GM23338 (cell line): Measurements from ENCODE around the gene SYT17. TPM values are rescaled to one million over a fixed set of nuclear protein-coding genes. Genes with fewer than 3 reads are reported as not detected.
A peak's percentile ranks its signal among the peaks of the same experiment; 100 is the strongest.

ENCODE experiments used
- ATAC-seq: fragments of 200-7000 bp; cut with Tn5 transposase; 3 replicates; pipeline ENCODE4 v1.9.1; 2020
- DNase-seq: peaks from one replicate; pipeline ENCODE4 v3.0.0-alpha.2; 2015; ENCODE audit warnings: low spot score
- H2AFZ ChIP-seq: fragments of 200-600 bp; sonication (generic); 2 replicates; pipeline ENCODE4 v1.8.0; 2016; ENCODE audit warnings: antibody characterized with exemption, mild to moderate bottlenecking, moderate library complexity
- H3F3A ChIP-seq: fragments of 200-600 bp; sonication (generic); replicated peaks from 2 replicates; pipeline ENCODE4 v1.8.0; 2017; ENCODE audit warnings: antibody characterized with exemption, mixed run types, low read depth
- H3K27ac ChIP-seq: fragments of 200-600 bp; sonication (generic); 2 replicates; pipeline ENCODE4 v1.6.1; 2016; ENCODE audit warnings: low read depth
- H3K27me3 ChIP-seq: fragments of 200-600 bp; sonication (generic); 2 replicates; pipeline ENCODE4 v1.8.0; 2016; ENCODE audit warnings: mild to moderate bottlenecking, mixed run types, moderate library complexity; ENCODE audit not compliant: insufficient read depth
- H3K36me3 ChIP-seq: fragments of 200-600 bp; sonication (generic); 2 replicates; pipeline ENCODE4 v1.8.0; 2016; ENCODE audit warnings: mild to moderate bottlenecking; ENCODE audit not compliant: insufficient read depth
- H3K4me1 ChIP-seq: fragments of 200-600 bp; sonication (generic); 2 replicates; pipeline ENCODE4 v1.8.0; 2016; ENCODE audit warnings: mild to moderate bottlenecking, moderate library complexity; ENCODE audit not compliant: insufficient read depth
- H3K4me2 ChIP-seq: fragments of 200-600 bp; sonication (generic); 2 replicates; pipeline ENCODE4 v1.7.1; 2017; ENCODE audit warnings: mixed run types
- H3K4me3 ChIP-seq: fragments of 200-600 bp; sonication (generic); 2 replicates; pipeline ENCODE4 v1.6.1; 2016; ENCODE audit warnings: mixed run types
- H3K79me2 ChIP-seq: fragments of 200-600 bp; sonication (generic); replicated peaks from 2 replicates; pipeline ENCODE4 v1.8.0; 2017; ENCODE audit warnings: mild to moderate bottlenecking; ENCODE audit not compliant: insufficient read depth
- H3K9me2 ChIP-seq: fragments of 200-600 bp; sonication (generic); 2 replicates; pipeline ENCODE4 v1.8.0; 2017; ENCODE audit not compliant: insufficient read depth
- H4K20me1 ChIP-seq: fragments of 200-600 bp; sonication (generic); replicated peaks from 2 replicates; pipeline ENCODE4 v1.8.0; 2017; ENCODE audit warnings: mild to moderate bottlenecking; ENCODE audit not compliant: insufficient read depth
- H3K27ac Mint-ChIP-seq: 2 replicates; pipeline ENCODE4 v1.8.0; 2020; ENCODE audit warnings: inconsistent platforms, mild to moderate bottlenecking, moderate library complexity, mixed read lengths
- H3K27me3 Mint-ChIP-seq: 3 replicates; pipeline ENCODE4 v1.8.0; 2022; ENCODE audit warnings: low read depth, mild to moderate bottlenecking, moderate library complexity, mixed read lengths, inconsistent platforms; ENCODE audit not compliant: insufficient read depth, poor library complexity
- H3K36me3 Mint-ChIP-seq: 3 replicates; pipeline ENCODE4 v1.8.0; 2021; ENCODE audit warnings: low read depth, mild to moderate bottlenecking, inconsistent platforms, moderate library complexity, mixed read lengths
- H3K4me1 Mint-ChIP-seq: 3 replicates; pipeline ENCODE4 v1.8.0; 2020; ENCODE audit warnings: mild to moderate bottlenecking, inconsistent platforms, mixed read lengths
- H3K4me3 Mint-ChIP-seq: 3 replicates; pipeline ENCODE4 v1.8.0; 2021; ENCODE audit warnings: moderate library complexity, mild to moderate bottlenecking, inconsistent platforms, mixed read lengths
- H3K9me3 Mint-ChIP-seq: 3 replicates; pipeline ENCODE4 v1.8.0; 2020; ENCODE audit warnings: moderate library complexity, mild to moderate bottlenecking, inconsistent platforms, mixed read lengths
- CREB1 ChIP-seq: fragments of 250-450 bp; sonication (Bioruptor Pico); IDR thresholded peaks from 2 replicates; pipeline ENCODE4 v1.5.0; 2020; ENCODE audit warnings: low read depth, mild to moderate bottlenecking, moderate library complexity
- EZH2 ChIP-seq: fragments of 200-600 bp; sonication (generic); IDR thresholded peaks from one replicate; pipeline ENCODE4 v1.8.0; 2017; ENCODE audit warnings: antibody characterized with exemption, mild to moderate bottlenecking, low read depth; ENCODE audit not compliant: unreplicated experiment
- EZH2phosphoT487 ChIP-seq: fragments of 200-600 bp; sonication (generic); IDR thresholded peaks from one replicate; pipeline ENCODE4 v1.8.1; 2018; ENCODE audit warnings: antibody characterized with exemption; ENCODE audit not compliant: unreplicated experiment
- JUNB ChIP-seq: IDR thresholded peaks from one replicate; pipeline ENCODE4 v1.6.1; 2016; ENCODE audit warnings: antibody characterized with exemption; ENCODE audit not compliant: unreplicated experiment
- NANOG ChIP-seq: IDR thresholded peaks from 2 replicates; pipeline ENCODE4 v1.6.1; 2016; ENCODE audit warnings: antibody characterized with exemption, borderline replicate concordance
- POLR2AphosphoS5 ChIP-seq: IDR thresholded peaks from 2 replicates; pipeline ENCODE4 v1.6.1; 2016; ENCODE audit warnings: antibody characterized with exemption, low read depth
- REST ChIP-seq: IDR thresholded peaks from one replicate; pipeline ENCODE4 v1.6.1; 2018; ENCODE audit warnings: antibody characterized with exemption; ENCODE audit not compliant: unreplicated experiment
- STAT1 ChIP-seq: IDR thresholded peaks from one replicate; pipeline ENCODE4 v1.6.1; 2016; ENCODE audit warnings: antibody characterized with exemption; ENCODE audit not compliant: unreplicated experiment
- ZNF114 ChIP-seq: fragments of 250-450 bp; sonication (Bioruptor Pico); IDR thresholded peaks from 2 replicates; pipeline ENCODE4 v1.5.0; 2020; ENCODE audit warnings: mild to moderate bottlenecking, moderate library complexity
- ZNF331 ChIP-seq: fragments of 250-450 bp; sonication (Bioruptor Pico); IDR thresholded peaks from 2 replicates; pipeline ENCODE4 v1.5.0; 2020; ENCODE audit warnings: low read depth, mild to moderate bottlenecking, moderate library complexity
- ZNF462 ChIP-seq: fragments of 250-450 bp; sonication (Bioruptor Pico); IDR thresholded peaks from 2 replicates; pipeline ENCODE4 v1.5.0; 2020; ENCODE audit warnings: mild to moderate bottlenecking, moderate library complexity
- polyA plus RNA-seq: library from polyadenylated mRNA; unstranded; fragments of >200 nt; fragmentation: Nextera tagmentation; extraction: Ambion mirVana; gene quantifications from 2 replicates; pipeline ENCODE4 v1.2.1, GENCODE V29; 2016
- total RNA-seq: library from RNA; depleted of rRNA; stranded (reverse); fragments of >200 nt; shearing (Covaris generic); gene quantifications from 2 replicates; pipeline ENCODE4 v1.2.3, GENCODE V29; 2014
- TF ChIP-seq, protein P1 (sequence below): IDR thresholded peaks from 2 replicates; pipeline ENCODE4 v1.6.1; 2016; ENCODE audit warnings: antibody characterized with exemption
- TF ChIP-seq, protein P2 (sequence below), 2 experiments: fragments of 200-600 bp in 1 of 2; sonication (generic) in 1 of 2; conservative IDR thresholded peaks; 2 replicates each; pipeline versions ENCODE4 v1.5.1 to v1.6.1; 2016 to 2017; ENCODE audit warnings: antibody characterized with exemption in 2 of 2, low read depth in 2 of 2, mild to moderate bottlenecking in 2 of 2, moderate library complexity in 1 of 2

Gene SYT17
- total and polyA plus RNA-seq, 2 experiments from 2014 or later = 5.3 to 9.5 TPM

DNA sequence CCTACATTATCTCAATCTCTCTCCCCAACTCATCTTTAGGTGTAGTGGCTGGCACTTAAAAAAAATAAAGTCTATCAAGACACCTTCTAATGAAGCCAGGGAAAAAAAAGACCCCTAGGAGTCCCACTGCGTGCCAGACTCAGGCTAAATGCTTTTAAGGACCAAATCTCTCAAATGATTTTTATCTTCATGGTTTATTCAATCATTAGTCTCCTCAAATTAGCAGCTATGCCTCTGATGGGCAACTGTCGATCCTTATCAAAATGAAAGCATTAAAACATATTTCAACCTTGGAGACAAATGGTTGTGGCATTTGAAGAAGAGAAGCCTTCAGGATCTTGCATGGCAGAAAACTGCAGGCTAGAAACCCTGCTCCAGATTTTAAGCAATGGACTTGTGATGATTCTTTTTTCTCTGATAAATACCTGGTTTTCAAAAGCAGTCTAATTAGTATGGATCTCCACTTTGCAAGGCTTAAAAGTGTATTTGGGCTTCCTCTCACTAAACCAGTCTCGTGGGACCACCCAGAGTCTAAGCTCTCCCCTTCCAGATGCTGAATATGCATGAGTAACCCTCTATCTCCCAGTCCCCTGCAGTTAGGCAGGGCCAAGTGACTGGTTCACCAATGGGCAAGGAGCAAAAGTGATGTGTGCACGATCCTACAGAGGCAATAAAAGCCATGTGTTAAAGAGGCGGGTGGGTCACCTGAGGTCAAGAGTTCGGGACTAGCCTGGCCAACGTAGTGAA, 39.4 kb upstream of the SYT17 start:
- Mint-ChIP-seq H3K9me3 (peaks cover 12% of the 10 kb centered on the region; the same call in 2 of the 3 replicates), H3K4me1 (peaks cover 24% of the 10 kb centered on the region), H3K36me3 (no peaks in the 10 kb centered on the region), H3K4me3 (no peak overlapping the region), H3K27ac (no peak overlapping the region), H3K27me3 (peaks cover 7% of the 10 kb centered on the region)
- H3F3A ChIP-seq = no peaks in the 10 kb centered on the region
- no peak overlapping the region for H3K27ac ChIP-seq
- H3K79me2 ChIP-seq = no peaks in the 10 kb centered on the region
- H3K36me3 ChIP-seq = no peaks in the 10 kb centered on the region
- DNase-seq (no peak), ATAC-seq (peak; percentile 31; the same call in 2 of the 3 replicates)
- no peaks in the 10 kb centered on the region for H3K9me2 ChIP-seq
- TF ChIP-seq CREB1 (CRISPR knock-in tag) (no peak), JUNB (no peak), ZNF462 (no peak), POLR2AphosphoS5 (no peak), EZH2phosphoT487 (no peak), EZH2 (no peak), ZNF331 (no peak), ZNF114 (CRISPR knock-in tag) (no peak), REST (no peak), NANOG (no peak), STAT1 (no peak)
- TF ChIP-seq, protein P1, sequence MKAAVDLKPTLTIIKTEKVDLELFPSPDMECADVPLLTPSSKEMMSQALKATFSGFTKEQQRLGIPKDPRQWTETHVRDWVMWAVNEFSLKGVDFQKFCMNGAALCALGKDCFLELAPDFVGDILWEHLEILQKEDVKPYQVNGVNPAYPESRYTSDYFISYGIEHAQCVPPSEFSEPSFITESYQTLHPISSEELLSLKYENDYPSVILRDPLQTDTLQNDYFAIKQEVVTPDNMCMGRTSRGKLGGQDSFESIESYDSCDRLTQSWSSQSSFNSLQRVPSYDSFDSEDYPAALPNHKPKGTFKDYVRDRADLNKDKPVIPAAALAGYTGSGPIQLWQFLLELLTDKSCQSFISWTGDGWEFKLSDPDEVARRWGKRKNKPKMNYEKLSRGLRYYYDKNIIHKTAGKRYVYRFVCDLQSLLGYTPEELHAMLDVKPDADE = no peak
- TF ChIP-seq, protein P2, sequence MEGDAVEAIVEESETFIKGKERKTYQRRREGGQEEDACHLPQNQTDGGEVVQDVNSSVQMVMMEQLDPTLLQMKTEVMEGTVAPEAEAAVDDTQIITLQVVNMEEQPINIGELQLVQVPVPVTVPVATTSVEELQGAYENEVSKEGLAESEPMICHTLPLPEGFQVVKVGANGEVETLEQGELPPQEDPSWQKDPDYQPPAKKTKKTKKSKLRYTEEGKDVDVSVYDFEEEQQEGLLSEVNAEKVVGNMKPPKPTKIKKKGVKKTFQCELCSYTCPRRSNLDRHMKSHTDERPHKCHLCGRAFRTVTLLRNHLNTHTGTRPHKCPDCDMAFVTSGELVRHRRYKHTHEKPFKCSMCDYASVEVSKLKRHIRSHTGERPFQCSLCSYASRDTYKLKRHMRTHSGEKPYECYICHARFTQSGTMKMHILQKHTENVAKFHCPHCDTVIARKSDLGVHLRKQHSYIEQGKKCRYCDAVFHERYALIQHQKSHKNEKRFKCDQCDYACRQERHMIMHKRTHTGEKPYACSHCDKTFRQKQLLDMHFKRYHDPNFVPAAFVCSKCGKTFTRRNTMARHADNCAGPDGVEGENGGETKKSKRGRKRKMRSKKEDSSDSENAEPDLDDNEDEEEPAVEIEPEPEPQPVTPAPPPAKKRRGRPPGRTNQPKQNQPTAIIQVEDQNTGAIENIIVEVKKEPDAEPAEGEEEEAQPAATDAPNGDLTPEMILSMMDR (conservative IDR thresholded peaks at IDR 0.05; ENCODE audit: low read depth in 2 of 2) = no peak
- no peak overlapping the region for H3K4me3 ChIP-seq
- H3K4me1 ChIP-seq = peaks cover 20% of the 10 kb centered on the region
- H3K4me2 ChIP-seq = no peak overlapping the region
- no peaks in the 10 kb centered on the region for H3K27me3 ChIP-seq
- H4K20me1 ChIP-seq = no peaks in the 10 kb centered on the region
- H2AFZ ChIP-seq = peak overlapping the region; percentile 38; the same call in 1 of the 2 replicates
